Cardiac fibroblast (primary cell): ENCODE results near the gene MICAL2.

Experiments
- DNase-seq, 2 donors: peaks; one replicate each; pipeline versions ENCODE4 v3.0.0 to v3.0.0-alpha.2; 2010; ENCODE audit warnings: low read depth in 2 of 2
- H3K4me3 ChIP-seq, 2 donors: replicated peaks in 1 of 2; 1 replicate in 1 of 2; 2 replicates in 1 of 2; pipeline ENCODE4 v1.5.1; 2011; ENCODE audit warnings: low read depth in 2 of 2, low read length in 2 of 2, mild to moderate bottlenecking in 2 of 2, moderate library complexity in 1 of 2
- CTCF ChIP-seq: IDR thresholded peaks from one replicate; pipeline ENCODE4 v1.5.1; 2011; ENCODE audit warnings: low read depth, mild to moderate bottlenecking, low read length, inconsistent platforms

The MICAL2 gene

GRCh38 chr11:12234221-12234620 lies 123.8 kb downstream of the MICAL2 start:
- no peak for TF ChIP-seq CTCF
- peak in 1 of 2 donors; percentile 56 for DNase-seq

GRCh38 chr11:12235080-12235479 lies 124.7 kb downstream of the MICAL2 start:
- TF ChIP-seq CTCF, result no peak
- DNase-seq, result no peak
- no peak overlapping the region for H3K4me3 ChIP-seq

More at GRCh38 chr11:12234221-12234620, 123.8 kb downstream of the MICAL2 start:
- no peak overlapping the region for H3K4me3 ChIP-seq

GRCh38 chr11:12235553-12235946 lies 125.2 kb downstream of the MICAL2 start:
- peak in 1 of 2 donors; percentile 40 for DNase-seq
- H3K4me3 ChIP-seq, result no peak overlapping the region
- no peak for TF ChIP-seq CTCF

GRCh38 chr11:12235947-12236743 lies 125.8 kb downstream of the MICAL2 start:
- peak; percentile 77 to 78 for DNase-seq
- peak; percentile 61 for TF ChIP-seq CTCF
- no peak overlapping the region for H3K4me3 ChIP-seq

GRCh38 chr11:12236744-12237101 lies 126.3 kb downstream of the MICAL2 start:
- TF ChIP-seq CTCF, result no peak
- no peak for DNase-seq
- no peak overlapping the region for H3K4me3 ChIP-seq

GRCh38 chr11:12237381-12237784 lies 127.0 kb downstream of the MICAL2 start:
- peak in 1 of 2 donors; percentile 45 for DNase-seq
- TF ChIP-seq CTCF, result no peak
- H3K4me3 ChIP-seq, result no peak overlapping the region
